AG04450 (cell line): ENCODE measurements around the gene PGLYRP2. TPM values are rescaled to one million over a fixed set of nuclear protein-coding genes. Genes with fewer than 3 reads are reported as not detected.
"Not testable (repeated sequence)": the region's sequence is repeated elsewhere in the genome, so short reads cannot be mapped to it uniquely, and the experiment has no call there.

Experiments used
- CTCF ChIA-PET: fragments of 300-600, 350-600 bp; formaldehyde crosslinking; extraction: SDS; loops from one replicate; lab custom pipeline; 2022; ENCODE audit warnings: antibody characterized with exemption, inconsistent platforms; lab: Charles Lee
- POLR2A ChIA-PET: fragments of 350-600 bp; formaldehyde crosslinking; extraction: SDS; loops from one replicate; lab custom pipeline; 2021; ENCODE audit warnings: antibody characterized with exemption, inconsistent platforms; lab: Yijun Ruan, JAX
- DNase-seq: peaks from one replicate; pipeline ENCODE4 v3.0.0-alpha.2; 2011; ENCODE audit warnings: low read depth, low spot score
- H3K27ac ChIP-seq: one replicate; pipeline ENCODE4 v1.5.1; 2012; ENCODE audit warnings: low read depth, low read length, control low read depth
- H3K27me3 ChIP-seq: one replicate; pipeline ENCODE4 v1.6.0; 2012; ENCODE audit warnings: low read length; ENCODE audit not compliant: control insufficient read depth, insufficient read depth
- H3K4me3 ChIP-seq: 2 replicates; pipeline ENCODE4 v1.5.1; 2011; ENCODE audit warnings: mild to moderate bottlenecking, low read depth, low read length, control low read depth
- H3K9me3 ChIP-seq: 2 replicates; pipeline ENCODE4 v1.5.1; 2012; ENCODE audit warnings: low read length; ENCODE audit not compliant: control insufficient read depth, insufficient read depth
- polyA plus RNA-seq: library from polyadenylated mRNA; depleted of rRNA; stranded (reverse); fragments of >200 nt; gene quantifications from 2 replicates; pipeline ENCODE4 v1.2.3, GENCODE V29; 2011
- TF ChIP-seq, protein P1 (sequence below): IDR thresholded peaks from 2 replicates; pipeline ENCODE4 v1.5.1; 2011; ENCODE audit warnings: low read depth, low read length, control low read depth, inconsistent platforms

PGLYRP2 gene
- polyA plus RNA-seq, 1 experiment = not detected

GRCh38 chr19:15495151-15495550 is 15.8 kb upstream of the PGLYRP2 start:
- CTCF ChIA-PET = no interaction called here
- Histone ChIP-seq H3K4me3 (no peak overlapping the region), H3K27me3 (no peaks in the 10 kb centered on the region), H3K27ac (no peak overlapping the region), H3K9me3 (no peaks in the 10 kb centered on the region)
- POLR2A ChIA-PET = no interaction called here
- TF ChIP-seq, protein P1, sequence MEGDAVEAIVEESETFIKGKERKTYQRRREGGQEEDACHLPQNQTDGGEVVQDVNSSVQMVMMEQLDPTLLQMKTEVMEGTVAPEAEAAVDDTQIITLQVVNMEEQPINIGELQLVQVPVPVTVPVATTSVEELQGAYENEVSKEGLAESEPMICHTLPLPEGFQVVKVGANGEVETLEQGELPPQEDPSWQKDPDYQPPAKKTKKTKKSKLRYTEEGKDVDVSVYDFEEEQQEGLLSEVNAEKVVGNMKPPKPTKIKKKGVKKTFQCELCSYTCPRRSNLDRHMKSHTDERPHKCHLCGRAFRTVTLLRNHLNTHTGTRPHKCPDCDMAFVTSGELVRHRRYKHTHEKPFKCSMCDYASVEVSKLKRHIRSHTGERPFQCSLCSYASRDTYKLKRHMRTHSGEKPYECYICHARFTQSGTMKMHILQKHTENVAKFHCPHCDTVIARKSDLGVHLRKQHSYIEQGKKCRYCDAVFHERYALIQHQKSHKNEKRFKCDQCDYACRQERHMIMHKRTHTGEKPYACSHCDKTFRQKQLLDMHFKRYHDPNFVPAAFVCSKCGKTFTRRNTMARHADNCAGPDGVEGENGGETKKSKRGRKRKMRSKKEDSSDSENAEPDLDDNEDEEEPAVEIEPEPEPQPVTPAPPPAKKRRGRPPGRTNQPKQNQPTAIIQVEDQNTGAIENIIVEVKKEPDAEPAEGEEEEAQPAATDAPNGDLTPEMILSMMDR = no peak
- DNase-seq = no peak

- no peaks in the 10 kb centered on the region for H3K27me3 ChIP-seq
- ChIA-PET POLR2A (no interaction called here), CTCF (no interaction called here)
- no peak overlapping the region for H3K27ac ChIP-seq
- no peaks in the 10 kb centered on the region; the same call in 1 of the 2 replicates for H3K9me3 ChIP-seq
- TF ChIP-seq, protein P1 = no peak
- no peak for DNase-seq
- H3K4me3 ChIP-seq = no peak overlapping the region
These were observed 9.4 kb upstream of the PGLYRP2 start for GRCh38 chr19:15488489-15489226.

GRCh38 chr19:15487038-15487437 is 7.7 kb upstream of the PGLYRP2 start:
- ChIA-PET POLR2A (no interaction called here), CTCF (no interaction called here)
- TF ChIP-seq, protein P1 = no peak
- H3K27ac ChIP-seq = no peak overlapping the region
- H3K4me3 ChIP-seq = no peak overlapping the region
- H3K9me3 ChIP-seq = no peaks in the 10 kb centered on the region; the same call in 1 of the 2 replicates
- no peak for DNase-seq
- no peaks in the 10 kb centered on the region for H3K27me3 ChIP-seq

DNA sequence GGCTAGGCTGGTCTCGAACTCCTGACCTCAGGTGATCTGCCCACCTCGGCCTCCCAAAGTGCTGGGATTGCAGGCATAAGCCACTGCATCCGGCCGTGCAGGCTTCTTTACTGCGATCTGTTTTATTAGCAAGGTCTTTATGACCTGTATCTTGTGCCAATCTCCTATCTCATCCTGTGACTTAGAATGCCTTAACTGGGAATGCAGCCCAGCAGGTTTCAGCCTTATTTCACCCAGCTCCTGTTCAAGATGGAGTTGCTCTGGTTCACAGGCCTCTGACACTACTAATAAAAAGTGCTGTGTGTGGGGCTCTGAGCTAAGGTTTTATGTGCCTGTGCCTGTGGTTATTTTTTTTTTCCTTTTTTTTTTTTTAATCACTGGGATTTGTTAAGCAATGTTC is 6.5 kb upstream of the PGLYRP2 start:
- not testable (repeated sequence) for DNase-seq
- POLR2A ChIA-PET = interaction anchor here (0.6 kb wide), 1 partner anchor 12 kb away, joined by 10 read pairs; no protein-coding TSS in a partner anchor

DNA sequence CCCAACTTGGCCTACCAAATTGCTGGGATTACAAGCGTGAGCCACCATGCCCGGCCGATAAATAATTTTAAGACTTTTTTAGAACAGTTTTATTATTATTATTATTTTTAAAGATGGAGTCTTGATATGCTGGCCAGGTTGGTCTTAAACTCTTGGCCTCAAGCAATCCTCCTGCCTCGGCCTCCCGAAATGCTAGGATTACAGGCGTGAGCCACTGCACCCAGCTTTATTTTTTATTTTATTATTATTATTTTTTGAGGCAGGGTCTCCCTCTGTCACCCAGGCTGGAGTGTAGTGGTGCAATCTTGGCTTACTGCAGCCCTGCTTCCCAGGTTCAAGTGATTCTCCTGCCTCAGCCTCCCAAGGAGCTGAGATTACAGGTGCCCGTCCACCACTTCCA is 1.7 kb upstream of the PGLYRP2 start:
- H3K4me3 ChIP-seq, H3K9me3 ChIP-seq, POLR2A ChIA-PET, H3K27me3 ChIP-seq, H3K27ac ChIP-seq, DNase-seq: not testable (repeated sequence)
- CTCF ChIA-PET = interaction anchor here (0.6 kb wide), 1 partner anchor 389 kb away, joined by 3 read pairs; no protein-coding TSS in a partner anchor

More for the DNA sequence above, 6.5 kb upstream of the PGLYRP2 start:
- CTCF ChIA-PET, H3K9me3 ChIP-seq, H3K4me3 ChIP-seq, H3K27me3 ChIP-seq, H3K27ac ChIP-seq: not testable (repeated sequence)

GRCh38 chr19:15476325-15476724 is 3.0 kb downstream of the PGLYRP2 start:
- no peak for DNase-seq
- peaks cover 9% of the 10 kb centered on the region; the same call in 1 of the 2 replicates for H3K9me3 ChIP-seq
- no peak overlapping the region for H3K4me3 ChIP-seq
- ChIA-PET POLR2A (no interaction called here), CTCF (no interaction called here)
- TF ChIP-seq, protein P1 = no peak
- H3K27me3 ChIP-seq = no peaks in the 10 kb centered on the region
- H3K27ac ChIP-seq = no peak overlapping the region
